Stimulated activated naive CD8-positive, alpha-beta T cell treated with anti-CD3 and anti-CD28 coated beads, Interleukin-15, amount 100 ng/mL, for 72 hours (primary cell): ENCODE data around the gene ZNF611.

Experiments
- ATAC-seq: fragments of 150-1000 bp; cut with Tn5 transposase; 2 replicates; pipeline ENCODE4 v1.10.0; 2021; ENCODE audit warnings: mild to moderate bottlenecking, moderate library complexity
- DNase-seq, 2 donors: peaks; one replicate each; pipeline ENCODE4 v3.0.0; 2021 to 2022
- H3K27ac Mint-ChIP-seq, 2 donors: one replicate each; pipeline ENCODE4 v1.8.0; 2022; ENCODE audit warnings: mild to moderate bottlenecking in 2 of 2, mixed read lengths in 2 of 2, moderate library complexity in 2 of 2
- H3K27me3 Mint-ChIP-seq: one replicate; pipeline ENCODE4 v1.8.0; 2022; ENCODE audit warnings: mixed read lengths
- H3K4me1 Mint-ChIP-seq: one replicate; pipeline ENCODE4 v1.8.0; 2022; ENCODE audit warnings: mild to moderate bottlenecking, mixed read lengths
- H3K4me3 Mint-ChIP-seq, 2 donors: one replicate each; pipeline ENCODE4 v1.8.0; 2022; ENCODE audit warnings: mild to moderate bottlenecking in 2 of 2, mixed read lengths in 2 of 2, moderate library complexity in 1 of 2
- H3K9me3 Mint-ChIP-seq, 2 donors: one replicate each; pipeline ENCODE4 v1.8.0; 2022; ENCODE audit warnings: mixed read lengths in 2 of 2

Gene ZNF611

DNA sequence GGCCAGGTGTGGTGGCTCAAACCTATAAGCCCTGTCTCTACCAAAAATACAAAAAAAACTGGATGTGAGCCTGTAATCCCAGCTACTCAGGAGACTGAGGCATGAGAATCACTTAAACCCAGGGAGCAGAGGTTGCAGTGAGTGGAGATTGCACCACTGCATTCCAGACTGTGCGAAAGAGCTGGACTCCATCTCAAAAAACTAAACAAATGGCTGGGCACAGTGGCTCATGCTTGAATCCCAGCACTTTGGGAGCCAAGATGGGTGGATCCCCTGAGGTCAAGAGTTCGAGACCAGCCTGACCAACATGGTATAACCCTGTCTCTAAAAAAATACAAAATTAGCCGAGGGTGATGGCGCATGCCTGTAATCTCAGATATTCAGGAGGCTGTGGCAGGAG lies 61.8 kb downstream of the ZNF611 start:
- no peak for ATAC-seq
- DNase-seq = no peak
- peaks cover 8% of the 10 kb centered on the region for H3K4me1 Mint-ChIP-seq
- H3K27ac Mint-ChIP-seq = no peak overlapping the region
- H3K4me3 Mint-ChIP-seq = no peak overlapping the region
- H3K27me3 Mint-ChIP-seq = no peaks in the 10 kb centered on the region
- peaks cover 15 to 16% of the 10 kb centered on the region in 2 donors for H3K9me3 Mint-ChIP-seq

DNA sequence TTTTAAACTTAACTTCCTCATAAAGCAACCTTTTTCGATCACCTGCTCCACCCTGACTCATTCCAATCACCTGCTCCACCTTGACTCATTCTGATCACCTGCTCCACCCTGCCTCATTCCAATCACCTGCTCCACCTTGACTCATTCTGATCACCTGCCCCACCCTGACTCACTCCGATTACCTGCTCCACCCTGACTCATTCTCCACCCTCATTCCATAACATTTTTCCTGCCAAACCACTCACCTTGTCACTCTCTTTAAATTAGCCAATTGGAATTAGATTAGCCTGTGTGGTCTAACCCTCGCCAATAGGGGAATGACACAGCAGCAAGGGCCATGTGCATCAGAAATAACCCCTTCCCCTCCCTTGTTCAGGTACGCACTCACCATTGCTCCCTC lies 64.8 kb downstream of the ZNF611 start:
- no peak for DNase-seq
- Mint-ChIP-seq H3K9me3 (peaks cover under 1 to 8% of the 10 kb centered on the region in 2 donors), H3K27ac (no peak overlapping the region), H3K27me3 (no peaks in the 10 kb centered on the region), H3K4me1 (peaks cover 3% of the 10 kb centered on the region), H3K4me3 (no peak overlapping the region)
- ATAC-seq = no peak

DNA sequence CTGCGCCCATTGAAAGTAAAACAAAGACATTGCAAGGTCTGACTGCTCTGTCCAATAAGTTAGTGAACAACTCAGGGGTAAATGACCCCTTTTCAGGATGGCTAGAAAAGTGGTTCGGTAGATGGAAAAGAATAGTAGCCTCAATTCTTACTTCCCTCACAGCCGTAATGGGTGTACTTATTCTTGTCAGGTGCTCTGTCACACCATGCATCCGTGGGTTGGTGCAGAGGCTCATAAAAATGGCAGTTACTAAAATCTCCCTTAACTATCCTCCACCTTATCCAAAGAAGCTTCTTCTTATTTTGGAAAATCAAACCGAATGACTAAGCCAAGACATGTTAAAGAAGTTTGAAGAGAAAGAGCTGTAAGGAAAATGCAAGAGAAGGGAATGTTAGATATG lies 65.3 kb downstream of the ZNF611 start:
- no peak overlapping the region for H3K27ac Mint-ChIP-seq

DNA sequence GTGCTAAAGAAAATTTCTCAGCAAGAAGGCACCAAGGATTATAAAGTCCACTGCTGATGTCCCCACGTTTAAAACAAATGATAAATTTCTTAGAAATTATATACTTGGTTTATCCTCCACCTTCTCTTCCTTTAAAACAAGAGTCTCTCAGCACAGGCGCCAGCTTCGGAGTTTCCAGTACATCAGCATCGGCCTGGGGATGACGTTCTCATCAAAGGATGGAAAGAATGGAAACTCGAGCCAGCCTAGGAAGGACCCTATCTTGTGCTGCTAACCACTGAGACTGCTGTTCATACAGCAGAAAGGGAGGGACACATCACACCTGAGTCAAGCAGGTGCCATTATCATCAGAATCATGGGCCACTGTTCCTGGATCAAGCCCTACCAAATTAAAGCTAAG lies 66.9 kb downstream of the ZNF611 start:
- Mint-ChIP-seq H3K4me3 (no peak overlapping the region), H3K9me3 (peaks cover 0 to 5% of the 10 kb centered on the region in 2 donors), H3K27ac (no peak overlapping the region), H3K27me3 (no peaks in the 10 kb centered on the region), H3K4me1 (no peaks in the 10 kb centered on the region)
- DNase-seq (no peak), ATAC-seq (no peak)

More for the DNA sequence above, 65.3 kb downstream of the ZNF611 start:
- no peak for DNase-seq
- Mint-ChIP-seq H3K9me3 (peaks cover 0 to 5% of the 10 kb centered on the region in 2 donors), H3K27me3 (no peaks in the 10 kb centered on the region), H3K4me1 (no peaks in the 10 kb centered on the region), H3K4me3 (no peak overlapping the region)
- ATAC-seq = no peak

DNA sequence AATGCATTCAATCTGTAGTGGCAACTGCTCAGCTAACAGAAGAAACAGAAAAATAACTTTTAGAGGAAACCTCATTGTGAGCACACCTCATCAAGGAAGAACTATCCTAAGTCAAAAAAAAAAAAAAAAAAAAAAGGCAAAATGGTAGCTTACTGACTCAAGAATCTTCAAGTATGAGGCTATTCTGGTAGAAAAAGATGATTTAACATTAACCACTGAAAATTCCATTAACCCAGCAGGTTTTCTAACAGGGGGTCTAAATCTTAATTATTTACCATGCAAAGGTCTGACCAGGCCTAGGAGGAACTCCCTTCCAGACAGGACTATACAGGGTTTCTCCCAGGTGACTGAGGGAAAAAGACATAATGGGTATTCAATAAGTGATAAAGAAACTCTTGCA lies 68.3 kb downstream of the ZNF611 start:
- peaks cover 10% of the 10 kb centered on the region for H3K4me1 Mint-ChIP-seq
- no peaks in the 10 kb centered on the region for H3K27me3 Mint-ChIP-seq

DNA sequence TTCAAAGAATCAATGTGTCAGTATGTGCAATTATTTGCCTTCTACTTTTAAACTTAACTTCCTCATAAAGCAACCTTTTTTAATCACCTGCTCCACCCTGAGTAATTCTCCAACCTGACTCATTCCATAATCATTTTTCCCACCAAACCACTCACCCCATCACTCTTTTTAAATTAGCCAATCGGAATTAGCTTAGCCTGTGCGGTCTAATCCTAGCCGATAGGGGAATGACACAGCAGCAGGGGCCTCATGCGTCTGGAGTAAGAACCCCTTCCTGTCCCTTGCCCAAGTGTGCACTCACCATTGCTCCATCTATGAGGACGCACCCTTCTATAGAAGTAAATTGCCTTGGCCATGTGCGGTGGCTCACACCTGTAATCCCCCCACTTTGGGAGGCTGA lies 69.3 kb downstream of the ZNF611 start:
- Mint-ChIP-seq H3K9me3 (peaks cover 0 to 5% of the 10 kb centered on the region in 2 donors), H3K4me1 (peaks cover 10% of the 10 kb centered on the region), H3K27me3 (no peaks in the 10 kb centered on the region), H3K27ac (no peak overlapping the region), H3K4me3 (no peak overlapping the region)
- no peak for ATAC-seq
- DNase-seq = no peak

More for the DNA sequence above, 68.3 kb downstream of the ZNF611 start:
- no peak for ATAC-seq
- H3K4me3 Mint-ChIP-seq = no peak overlapping the region
- no peak for DNase-seq
- peaks cover 0 to 5% of the 10 kb centered on the region in 2 donors for H3K9me3 Mint-ChIP-seq
- no peak overlapping the region for H3K27ac Mint-ChIP-seq

DNA sequence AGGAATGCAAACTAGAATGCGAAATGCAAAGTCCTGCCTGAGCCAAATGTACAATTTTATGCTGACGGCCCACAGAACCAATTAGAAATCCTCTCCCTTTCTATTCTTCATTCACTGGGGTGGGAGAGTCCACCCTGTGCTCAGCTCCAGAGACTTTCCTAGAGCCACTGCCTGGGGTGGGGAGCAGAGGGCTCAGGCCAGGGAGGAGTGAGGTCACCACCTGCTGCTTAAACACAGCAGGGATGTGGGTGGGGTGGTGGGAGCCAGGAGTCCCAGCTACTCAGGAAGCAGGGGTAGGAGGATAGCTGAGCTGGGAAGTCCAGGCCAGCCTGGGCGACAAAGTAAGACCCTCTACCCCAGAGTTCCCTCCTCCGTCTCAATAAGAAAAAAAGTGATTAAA lies 69.8 kb downstream of the ZNF611 start:
- no peak overlapping the region for H3K4me3 Mint-ChIP-seq
- H3K27me3 Mint-ChIP-seq = no peaks in the 10 kb centered on the region
- DNase-seq = no peak
- ATAC-seq = no peak
- H3K9me3 Mint-ChIP-seq = peaks cover 0 to 3% of the 10 kb centered on the region in 2 donors
- H3K27ac Mint-ChIP-seq = peak overlapping the region in 1 of 2 donors; percentile 25
- peaks cover 10% of the 10 kb centered on the region for H3K4me1 Mint-ChIP-seq

DNA sequence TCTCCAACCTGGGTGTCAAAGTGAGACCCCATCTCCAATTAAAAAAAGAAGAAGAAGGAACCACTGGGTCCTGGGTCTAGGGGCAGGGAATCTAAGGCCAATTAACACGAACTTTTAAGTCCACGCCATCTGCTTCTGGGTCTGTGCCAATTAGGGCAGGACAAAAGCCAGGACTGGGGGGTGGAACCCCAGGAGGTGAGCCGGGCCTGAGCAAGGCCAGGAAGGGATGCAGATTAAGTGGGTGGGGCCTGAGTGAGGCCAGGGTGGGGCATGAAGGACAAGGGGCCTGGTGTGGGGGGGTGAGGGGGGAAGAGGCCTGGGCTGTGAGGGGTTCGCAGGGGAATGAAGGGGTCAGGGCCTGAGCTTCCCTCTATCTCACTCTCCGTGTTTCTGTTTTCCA lies 70.4 kb downstream of the ZNF611 start:
- ATAC-seq = no peak

DNA sequence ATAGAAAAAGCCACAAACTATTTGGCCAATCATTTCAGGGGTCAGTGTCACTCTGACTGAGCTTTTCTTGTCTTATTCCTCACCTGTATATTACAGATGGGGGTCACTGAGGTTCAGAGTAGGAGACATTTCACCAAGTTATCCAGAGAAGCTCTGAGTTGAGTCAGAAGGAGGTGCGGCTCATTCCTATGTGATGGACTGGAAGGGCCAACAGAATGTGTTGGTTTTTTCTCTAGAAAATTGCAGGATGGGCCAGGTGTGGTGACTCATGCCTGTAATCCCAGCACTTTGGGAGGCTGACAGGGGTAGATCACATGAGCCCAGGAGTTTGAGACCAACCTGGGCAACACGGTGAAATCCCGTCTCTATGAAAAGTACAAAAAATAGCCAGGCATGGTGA lies 72.2 kb downstream of the ZNF611 start:
- DNase-seq = no peak
- Mint-ChIP-seq H3K27me3 (no peaks in the 10 kb centered on the region), H3K9me3 (peaks cover 0 to 13% of the 10 kb centered on the region in 2 donors), H3K27ac (no peak overlapping the region), H3K4me1 (peaks cover 17% of the 10 kb centered on the region), H3K4me3 (no peak overlapping the region)
- ATAC-seq = no peak

More for the DNA sequence above, 70.4 kb downstream of the ZNF611 start:
- Mint-ChIP-seq H3K4me3 (no peak overlapping the region), H3K27ac (no peak overlapping the region), H3K9me3 (no peaks in the 10 kb centered on the region), H3K27me3 (no peaks in the 10 kb centered on the region), H3K4me1 (peaks cover 11% of the 10 kb centered on the region)
- DNase-seq = no peak

DNA sequence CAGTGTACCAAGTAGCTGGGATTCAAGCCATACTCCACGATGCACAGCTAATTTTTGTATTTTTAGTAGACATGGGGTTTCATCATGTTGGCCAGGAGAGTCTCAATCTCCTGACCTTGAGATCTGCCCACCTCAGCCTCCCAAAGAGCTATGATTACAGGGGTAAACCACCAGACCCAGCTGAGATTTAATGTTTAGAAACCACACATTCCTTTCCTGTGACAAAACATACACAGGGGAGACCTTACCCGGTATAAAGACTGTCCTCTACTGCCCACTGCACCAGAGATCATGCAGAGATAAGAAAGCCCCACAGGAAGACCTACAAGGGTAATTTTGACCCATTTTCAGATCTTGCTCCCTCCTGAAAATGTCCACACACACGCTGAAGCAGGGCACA lies 73.9 kb downstream of the ZNF611 start:
- ATAC-seq (no peak), DNase-seq (no peak)
- peaks cover 17% of the 10 kb centered on the region for H3K4me1 Mint-ChIP-seq
- peak overlapping the region in 1 of 2 donors; percentile 80 for H3K27ac Mint-ChIP-seq
- H3K9me3 Mint-ChIP-seq = peaks cover 0 to 13% of the 10 kb centered on the region in 2 donors
- no peak overlapping the region for H3K4me3 Mint-ChIP-seq
- no peaks in the 10 kb centered on the region for H3K27me3 Mint-ChIP-seq

DNA sequence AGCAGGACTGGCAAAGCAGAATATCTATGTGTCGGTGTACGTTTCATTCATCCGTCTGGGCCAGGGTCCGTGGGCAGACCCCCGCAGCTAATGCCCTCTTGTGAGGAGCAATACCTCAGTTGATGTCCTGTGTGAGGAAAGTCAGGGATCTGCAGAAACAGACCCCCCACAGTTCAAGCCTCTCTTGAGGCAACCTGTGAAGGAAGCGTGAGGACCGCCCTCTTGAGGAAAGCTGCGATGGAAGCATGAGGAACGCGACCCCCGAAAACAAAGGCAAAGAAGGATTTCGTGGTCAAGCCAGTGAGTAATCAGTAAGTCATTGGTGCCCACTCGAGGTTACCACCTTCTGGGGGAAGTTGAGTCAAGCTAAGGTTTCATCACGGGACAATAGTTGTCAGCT lies 75.8 kb downstream of the ZNF611 start:
- no peak overlapping the region for H3K4me3 Mint-ChIP-seq
- no peak for ATAC-seq
- DNase-seq = no peak
- no peak overlapping the region for H3K27ac Mint-ChIP-seq
- no peaks in the 10 kb centered on the region for H3K27me3 Mint-ChIP-seq
- peaks cover 0 to 13% of the 10 kb centered on the region in 2 donors for H3K9me3 Mint-ChIP-seq
- peaks cover 17% of the 10 kb centered on the region for H3K4me1 Mint-ChIP-seq

DNA sequence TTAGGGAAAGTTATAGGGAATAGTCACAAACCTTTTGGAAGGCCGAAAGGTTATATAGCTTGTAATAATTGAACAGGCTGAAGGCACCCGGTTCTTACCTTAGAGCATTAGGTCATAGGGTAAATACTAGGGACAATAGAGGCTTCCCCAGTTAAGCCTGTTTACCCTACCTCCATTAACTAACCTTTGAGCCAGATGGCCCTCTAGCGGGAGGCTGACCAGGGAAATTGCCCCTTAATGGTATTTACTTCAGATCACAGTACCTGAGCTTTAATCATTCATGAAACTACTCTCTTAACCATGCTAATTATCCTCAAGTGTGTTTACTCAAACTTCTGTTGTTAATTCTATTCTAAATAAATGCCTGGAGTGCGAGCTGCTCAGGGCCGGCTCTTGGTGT lies 76.2 kb downstream of the ZNF611 start:
- Mint-ChIP-seq H3K4me3 (no peak overlapping the region), H3K4me1 (peaks cover 17% of the 10 kb centered on the region), H3K27ac (no peak overlapping the region), H3K27me3 (no peaks in the 10 kb centered on the region), H3K9me3 (peaks cover 3 to 14% of the 10 kb centered on the region in 2 donors)
- ATAC-seq (no peak), DNase-seq (no peak)

DNA sequence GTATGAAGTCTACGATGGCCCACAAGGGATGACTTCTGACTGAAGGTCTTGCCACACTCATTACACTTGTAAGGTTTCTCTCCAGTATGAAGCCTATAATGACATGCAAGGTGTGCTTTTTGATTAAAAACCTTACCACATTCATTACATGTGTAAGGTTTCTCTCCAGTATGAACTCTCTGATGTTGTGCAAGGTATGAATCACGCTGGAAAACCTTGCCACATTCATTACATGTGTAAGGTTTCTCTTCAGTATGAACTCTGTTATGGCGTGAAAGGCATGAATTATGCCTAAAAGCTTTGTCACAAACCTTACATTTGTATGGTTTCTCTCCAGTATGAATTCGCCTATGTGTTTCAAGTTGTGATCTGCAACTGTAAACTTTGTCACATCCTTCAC lies 81.7 kb downstream of the ZNF611 start:
- Mint-ChIP-seq H3K4me3 (no peak overlapping the region), H3K27ac (no peak overlapping the region), H3K4me1 (no peaks in the 10 kb centered on the region), H3K27me3 (no peaks in the 10 kb centered on the region), H3K9me3 (peaks cover 31 to 47% of the 10 kb centered on the region in 2 donors)
- DNase-seq = no peak
- no peak for ATAC-seq
